ENCODE data around the gene PRTFDC1. TPM values are rescaled to one million over a fixed set of nuclear protein-coding genes. Genes with fewer than 3 reads are reported as not detected.

The PRTFDC1 gene
- total RNA-seq, 1 donor from 2014 or later, result 27.0 TPM

DNA sequence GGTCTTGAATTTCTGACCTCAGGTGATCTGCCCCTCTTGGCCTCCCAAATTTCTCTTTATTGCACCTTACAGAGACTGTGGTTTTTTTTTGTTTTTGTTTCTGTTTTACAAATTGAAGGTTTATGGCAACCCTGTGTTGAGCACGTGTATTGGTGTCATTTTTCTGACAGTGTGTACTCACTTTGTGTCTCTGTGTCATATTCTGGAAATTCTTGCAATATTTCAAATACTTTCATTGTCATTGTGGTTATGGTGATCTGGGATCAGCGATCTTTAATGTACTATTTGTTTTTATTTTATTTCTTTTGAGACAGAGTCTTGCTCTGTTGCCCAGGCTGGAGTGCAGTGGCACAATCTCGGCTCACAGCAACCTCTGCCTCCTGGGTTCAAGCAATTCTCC is 89.8 kb downstream of the PRTFDC1 start:
- H3K36me3 Mint-ChIP-seq, result peaks cover 19% of the 10 kb centered on the region
- TF ChIP-seq, protein P1, sequence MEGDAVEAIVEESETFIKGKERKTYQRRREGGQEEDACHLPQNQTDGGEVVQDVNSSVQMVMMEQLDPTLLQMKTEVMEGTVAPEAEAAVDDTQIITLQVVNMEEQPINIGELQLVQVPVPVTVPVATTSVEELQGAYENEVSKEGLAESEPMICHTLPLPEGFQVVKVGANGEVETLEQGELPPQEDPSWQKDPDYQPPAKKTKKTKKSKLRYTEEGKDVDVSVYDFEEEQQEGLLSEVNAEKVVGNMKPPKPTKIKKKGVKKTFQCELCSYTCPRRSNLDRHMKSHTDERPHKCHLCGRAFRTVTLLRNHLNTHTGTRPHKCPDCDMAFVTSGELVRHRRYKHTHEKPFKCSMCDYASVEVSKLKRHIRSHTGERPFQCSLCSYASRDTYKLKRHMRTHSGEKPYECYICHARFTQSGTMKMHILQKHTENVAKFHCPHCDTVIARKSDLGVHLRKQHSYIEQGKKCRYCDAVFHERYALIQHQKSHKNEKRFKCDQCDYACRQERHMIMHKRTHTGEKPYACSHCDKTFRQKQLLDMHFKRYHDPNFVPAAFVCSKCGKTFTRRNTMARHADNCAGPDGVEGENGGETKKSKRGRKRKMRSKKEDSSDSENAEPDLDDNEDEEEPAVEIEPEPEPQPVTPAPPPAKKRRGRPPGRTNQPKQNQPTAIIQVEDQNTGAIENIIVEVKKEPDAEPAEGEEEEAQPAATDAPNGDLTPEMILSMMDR (IDR thresholded peaks at IDR 0.05; ENCODE audit: unreplicated experiment), result no peak

DNA sequence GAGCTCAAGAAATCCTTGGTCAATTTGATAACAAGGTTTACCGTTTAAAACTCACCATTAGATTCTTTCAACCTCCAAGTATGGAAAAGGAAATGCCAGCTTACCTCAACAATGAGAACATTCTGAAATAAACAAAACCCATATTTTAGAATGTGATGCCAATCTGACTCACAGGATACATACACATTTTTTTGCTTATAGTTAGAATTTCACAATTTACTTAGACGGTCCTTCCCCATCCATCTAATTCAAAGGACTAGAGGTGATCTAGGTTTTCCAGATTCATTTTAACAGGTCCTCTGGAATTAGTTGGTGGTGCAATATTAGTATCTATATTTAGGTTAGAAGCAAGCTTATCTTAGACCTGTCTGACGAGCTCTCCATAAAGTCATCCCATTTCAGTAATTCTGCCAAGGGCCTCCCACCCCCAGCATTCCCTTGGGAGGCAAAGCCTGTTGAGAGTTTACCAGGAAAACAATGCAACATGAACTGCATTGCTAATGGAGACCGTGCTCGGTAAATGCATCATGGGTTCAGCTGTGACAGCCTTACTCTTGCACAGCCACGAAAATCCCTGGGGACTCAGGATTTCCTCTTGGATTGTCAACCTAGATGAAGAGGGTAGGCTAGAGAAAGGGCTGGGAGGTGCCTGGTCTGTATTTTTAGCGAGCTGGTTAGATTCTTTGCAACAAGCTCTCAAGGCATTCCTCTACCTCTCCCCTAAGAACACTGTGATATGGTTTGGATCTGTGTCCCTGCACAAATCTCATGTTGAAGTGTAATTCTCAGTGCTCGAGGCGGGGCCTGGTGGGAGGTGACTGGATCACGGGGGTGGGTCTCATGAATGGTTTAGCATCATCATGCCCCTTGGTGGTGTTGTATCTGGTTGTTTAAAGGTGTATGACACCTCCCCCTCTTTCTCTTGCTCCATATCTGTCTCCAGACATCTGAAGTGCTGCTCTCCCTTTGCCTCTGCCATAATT is 93.8 kb downstream of the PRTFDC1 start:
- Mint-ChIP-seq H3K27me3 (ENCODE audit: low read depth) (no peaks in the 10 kb centered on the region), H3K4me3 (no peak overlapping the region), H3K36me3 (peaks cover 14% of the 10 kb centered on the region), H3K9me3 (peaks cover 6% of the 10 kb centered on the region), H3K27ac (no peak overlapping the region), H3K4me1 (peaks cover 2% of the 10 kb centered on the region)
- TF ChIP-seq, protein P1 (IDR thresholded peaks at IDR 0.05; ENCODE audit: unreplicated experiment), result no peak
- no peak for DNase-seq (ENCODE audit: low spot score in 2 of 2, unreplicated experiment in 2 of 2)

More for the DNA sequence above, 89.8 kb downstream of the PRTFDC1 start:
- no peak for DNase-seq (ENCODE audit: low spot score in 2 of 2, unreplicated experiment in 2 of 2)
- Mint-ChIP-seq H3K27me3 (ENCODE audit: low read depth) (no peaks in the 10 kb centered on the region), H3K9me3 (peaks cover 11% of the 10 kb centered on the region), H3K4me3 (no peak overlapping the region), H3K27ac (no peak overlapping the region), H3K4me1 (peaks cover 18% of the 10 kb centered on the region)

DNA sequence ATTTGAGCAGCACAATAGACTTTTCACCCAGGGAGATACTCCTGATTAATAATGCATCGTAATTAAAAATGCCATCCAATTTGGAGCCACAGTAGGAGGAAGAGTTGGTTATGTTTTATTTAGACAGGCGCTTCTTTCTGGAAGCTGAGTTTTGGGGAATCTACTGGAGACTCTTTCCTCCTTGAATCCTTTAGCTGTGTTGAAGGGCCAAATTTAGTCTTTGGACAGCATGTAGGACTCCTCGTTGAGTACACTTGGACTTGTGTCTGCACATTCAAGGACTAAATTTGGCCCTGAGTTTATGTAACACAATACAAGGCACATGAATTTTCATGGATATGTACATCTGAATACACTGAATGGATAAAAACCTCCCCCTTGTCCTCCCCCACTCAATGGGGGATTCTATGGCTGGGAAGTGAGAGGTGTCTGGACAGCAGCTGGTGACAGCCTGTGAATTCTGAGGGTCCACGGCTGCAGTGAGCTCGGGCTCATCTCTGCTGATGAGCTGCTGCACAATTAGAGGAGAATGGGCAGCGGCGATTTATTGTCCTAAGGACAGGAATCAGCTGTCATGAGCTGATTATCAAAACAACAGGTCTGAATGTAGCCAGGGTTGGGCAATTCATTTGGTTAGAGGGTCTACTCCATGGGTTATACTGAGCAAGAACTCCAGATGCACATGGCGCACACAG is 95.2 kb downstream of the PRTFDC1 start:
- H3K9me3 Mint-ChIP-seq, result no peaks in the 10 kb centered on the region
- peaks cover 2% of the 10 kb centered on the region for H3K4me1 Mint-ChIP-seq
- no peaks in the 10 kb centered on the region for H3K27me3 Mint-ChIP-seq (ENCODE audit: low read depth)
- DNase-seq (ENCODE audit: low spot score in 2 of 2, unreplicated experiment in 2 of 2), result no peak
- H3K36me3 Mint-ChIP-seq, result peaks cover 8% of the 10 kb centered on the region
- TF ChIP-seq, protein P1 (IDR thresholded peaks at IDR 0.05; ENCODE audit: unreplicated experiment), result no peak
- no peak overlapping the region for H3K4me3 Mint-ChIP-seq
- no peak overlapping the region for H3K27ac Mint-ChIP-seq

DNA sequence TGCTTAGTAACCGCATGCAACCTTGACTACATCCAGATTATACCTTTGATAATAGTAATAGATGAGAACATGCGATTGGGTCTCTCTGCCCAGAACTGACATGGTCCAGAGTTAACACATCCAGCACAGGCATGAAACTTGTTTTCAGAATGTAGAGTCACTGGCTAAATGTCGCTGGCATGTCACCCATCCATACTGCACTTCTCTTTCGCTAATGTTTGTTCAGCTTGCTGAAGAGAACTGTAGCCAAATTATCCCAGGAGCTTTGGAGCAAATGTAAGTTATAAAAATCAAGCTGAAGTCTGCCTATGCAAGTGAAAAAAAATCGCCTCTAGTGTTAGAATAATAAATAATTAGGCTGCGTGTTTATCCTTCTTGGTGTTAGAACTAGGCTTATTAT is 98.2 kb downstream of the PRTFDC1 start:
- Mint-ChIP-seq H3K36me3 (peaks cover 10% of the 10 kb centered on the region), H3K4me3 (no peak overlapping the region), H3K27ac (no peak overlapping the region), H3K27me3 (ENCODE audit: low read depth) (no peaks in the 10 kb centered on the region), H3K9me3 (no peaks in the 10 kb centered on the region), H3K4me1 (peaks cover 7% of the 10 kb centered on the region)
- TF ChIP-seq, protein P1 (IDR thresholded peaks at IDR 0.05; ENCODE audit: unreplicated experiment), result no peak
- DNase-seq (ENCODE audit: low spot score in 2 of 2, unreplicated experiment in 2 of 2), result no peak

DNA sequence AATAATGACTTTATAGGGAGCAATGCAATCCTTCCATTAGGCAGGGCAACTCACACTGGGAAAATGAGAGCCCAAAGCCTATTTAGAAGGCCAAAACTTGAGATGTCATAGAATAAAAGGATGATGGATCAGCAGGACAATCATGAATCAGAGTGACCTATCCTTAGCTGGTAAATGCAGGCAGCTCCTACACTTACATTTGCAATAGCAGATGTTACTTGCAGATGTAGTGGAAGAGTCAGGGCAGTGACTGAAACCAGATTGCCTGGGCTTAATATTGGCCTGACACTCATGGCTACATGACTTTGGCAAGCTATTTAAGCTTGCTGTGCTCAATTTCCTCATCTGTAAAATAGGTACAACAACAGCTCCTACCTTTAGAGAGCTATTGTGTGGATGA is 98.7 kb downstream of the PRTFDC1 start:
- TF ChIP-seq, protein P1 (IDR thresholded peaks at IDR 0.05; ENCODE audit: unreplicated experiment), result no peak
- DNase-seq (ENCODE audit: low spot score in 2 of 2, unreplicated experiment in 2 of 2), result no peak
- Mint-ChIP-seq H3K27me3 (ENCODE audit: low read depth) (no peaks in the 10 kb centered on the region), H3K27ac (no peak overlapping the region), H3K4me1 (peaks cover 8% of the 10 kb centered on the region), H3K36me3 (peaks cover 10% of the 10 kb centered on the region), H3K9me3 (no peaks in the 10 kb centered on the region), H3K4me3 (no peak overlapping the region)

Data from mesothelial cell of epicardium (in vitro differentiated cells).